Glomerular endothelial cell (primary cell): Measurements from ENCODE around the gene RXRA. TPM values are rescaled to one million over a fixed set of nuclear protein-coding genes. Genes with fewer than 3 reads are reported as not detected.

Experiments
- DNase-seq: peaks from one replicate; pipeline ENCODE4 v3.0.0-alpha.2; 2011; ENCODE audit warnings: low read depth, low spot score; ENCODE audit errors: extremely low read depth
- total RNA-seq: library from RNA; depleted of rRNA; stranded (reverse); fragments of >200 nt; gene quantifications from 2 replicates; pipeline ENCODE4 v1.2.3, GENCODE V29; 2015

RXRA gene
- total RNA-seq, 1 donor from 2014 or later = 29.2 TPM

- no peak for DNase-seq
These were observed 3.4 kb upstream of the RXRA start for GRCh38 chr9:134322781-134323241.

GRCh38 chr9:134323741-134324358, 2.4 kb upstream of the RXRA start:
- DNase-seq = no peak

GRCh38 chr9:134324359-134325095, 1.7 kb upstream of the RXRA start:
- DNase-seq = no peak

GRCh38 chr9:134325096-134325812, 1.0 kb upstream of the RXRA start:
- no peak for DNase-seq

GRCh38 chr9:134326724-134327601, 708 bp downstream of the RXRA start:
- no peak for DNase-seq

GRCh38 chr9:134327671-134328231, 1.5 kb downstream of the RXRA start:
- no peak for DNase-seq

GRCh38 chr9:134328341-134328840, 2.1 kb downstream of the RXRA start:
- DNase-seq = no peak

GRCh38 chr9:134328841-134329575, 2.8 kb downstream of the RXRA start:
- DNase-seq = no peak

GRCh38 chr9:134329576-134329855, 3.3 kb downstream of the RXRA start:
- DNase-seq = no peak

- DNase-seq = no peak
These were observed 3.6 kb downstream of the RXRA start for GRCh38 chr9:134329886-134330285.

- no peak for DNase-seq
These were observed 4.3 kb downstream of the RXRA start for GRCh38 chr9:134330590-134330989.

- DNase-seq = no peak
These were observed 5.2 kb downstream of the RXRA start for GRCh38 chr9:134331186-134332025.

GRCh38 chr9:134332266-134332665, 6.0 kb downstream of the RXRA start:
- no peak for DNase-seq

- DNase-seq = no peak
These were observed 6.6 kb downstream of the RXRA start for GRCh38 chr9:134332841-134333233.

GRCh38 chr9:134333234-134333873, 7.1 kb downstream of the RXRA start:
- DNase-seq = no peak

- no peak for DNase-seq
These were observed 7.8 kb downstream of the RXRA start for GRCh38 chr9:134333874-134334581.

- no peak for DNase-seq
These were observed 8.8 kb downstream of the RXRA start for GRCh38 chr9:134335061-134335460.
